ENCODE data around the gene ZNF853.
"Not testable (repeated sequence)": the region's sequence is repeated elsewhere in the genome, so short reads cannot be mapped to it uniquely, and the experiment has no call there.

Gene ZNF853

DNA sequence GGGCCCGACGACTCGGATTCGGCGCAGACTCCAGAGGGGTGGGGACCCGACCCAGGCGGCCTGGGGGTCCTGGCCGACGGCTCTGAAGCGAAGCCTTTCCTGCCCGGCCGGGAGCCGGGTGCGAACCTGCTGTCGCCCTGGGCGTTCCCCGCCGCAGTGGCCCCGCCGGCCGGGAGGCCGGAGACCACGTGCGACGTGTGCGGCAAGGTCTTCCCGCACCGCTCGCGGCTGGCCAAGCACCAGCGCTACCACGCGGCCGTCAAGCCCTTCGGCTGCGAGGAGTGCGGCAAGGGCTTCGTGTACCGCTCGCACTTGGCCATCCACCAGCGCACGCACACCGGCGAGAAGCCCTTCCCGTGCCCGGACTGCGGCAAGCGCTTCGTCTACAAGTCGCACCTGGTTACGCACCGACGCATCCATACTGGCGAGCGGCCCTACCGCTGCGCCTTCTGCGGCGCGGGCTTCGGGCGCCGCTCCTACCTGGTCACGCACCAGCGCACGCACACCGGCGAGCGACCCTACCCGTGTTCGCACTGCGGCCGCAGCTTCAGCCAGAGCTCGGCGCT is 37.1 kb downstream of the ZNF853 start:
- no peak for DNase-seq (ENCODE audit: low spot score)

DNA sequence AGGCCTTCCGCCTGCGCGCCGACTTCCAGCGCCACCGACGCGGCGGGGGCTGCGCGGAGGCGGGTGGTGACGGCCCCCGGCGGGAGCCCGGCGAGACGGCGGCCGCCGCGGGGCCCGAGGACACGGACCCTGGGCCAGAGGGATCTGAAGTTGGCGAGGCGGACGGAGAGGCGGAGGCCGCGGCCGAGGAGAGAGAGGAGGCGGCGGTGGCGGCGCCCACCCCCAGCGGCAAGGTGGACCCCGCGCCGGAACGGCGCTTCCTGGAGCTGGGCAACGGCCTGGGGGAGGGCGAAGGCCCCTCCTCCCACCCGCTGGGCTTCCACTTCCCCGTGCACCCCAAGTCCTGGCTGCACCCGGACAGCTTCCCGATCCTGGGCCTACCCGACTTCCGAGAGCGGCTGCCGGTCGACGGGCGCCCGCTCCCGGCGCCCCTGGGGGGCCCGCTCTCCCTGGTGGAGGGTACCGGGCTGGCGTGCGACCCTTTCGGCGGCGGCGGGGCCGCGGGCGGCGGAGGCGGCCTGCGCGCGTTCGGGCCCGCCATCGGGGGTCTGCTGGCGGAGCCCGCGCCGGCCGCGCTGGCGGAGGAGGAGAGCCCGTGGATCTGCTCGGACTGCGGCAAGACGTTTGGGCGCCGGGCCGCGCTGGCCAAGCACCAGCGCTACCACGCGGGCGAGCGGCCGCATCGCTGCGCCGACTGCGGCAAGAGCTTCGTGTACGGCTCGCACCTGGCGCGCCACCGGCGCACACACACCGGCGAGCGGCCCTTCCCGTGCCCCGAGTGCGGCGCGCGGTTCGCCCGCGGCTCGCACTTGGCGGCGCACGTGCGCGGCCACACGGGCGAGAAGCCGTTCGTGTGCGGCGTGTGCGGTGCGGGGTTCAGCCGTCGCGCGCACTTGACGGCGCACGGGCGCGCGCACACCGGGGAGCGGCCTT is 37.9 kb downstream of the ZNF853 start:
- DNase-seq (ENCODE audit: low spot score), result no peak

DNA sequence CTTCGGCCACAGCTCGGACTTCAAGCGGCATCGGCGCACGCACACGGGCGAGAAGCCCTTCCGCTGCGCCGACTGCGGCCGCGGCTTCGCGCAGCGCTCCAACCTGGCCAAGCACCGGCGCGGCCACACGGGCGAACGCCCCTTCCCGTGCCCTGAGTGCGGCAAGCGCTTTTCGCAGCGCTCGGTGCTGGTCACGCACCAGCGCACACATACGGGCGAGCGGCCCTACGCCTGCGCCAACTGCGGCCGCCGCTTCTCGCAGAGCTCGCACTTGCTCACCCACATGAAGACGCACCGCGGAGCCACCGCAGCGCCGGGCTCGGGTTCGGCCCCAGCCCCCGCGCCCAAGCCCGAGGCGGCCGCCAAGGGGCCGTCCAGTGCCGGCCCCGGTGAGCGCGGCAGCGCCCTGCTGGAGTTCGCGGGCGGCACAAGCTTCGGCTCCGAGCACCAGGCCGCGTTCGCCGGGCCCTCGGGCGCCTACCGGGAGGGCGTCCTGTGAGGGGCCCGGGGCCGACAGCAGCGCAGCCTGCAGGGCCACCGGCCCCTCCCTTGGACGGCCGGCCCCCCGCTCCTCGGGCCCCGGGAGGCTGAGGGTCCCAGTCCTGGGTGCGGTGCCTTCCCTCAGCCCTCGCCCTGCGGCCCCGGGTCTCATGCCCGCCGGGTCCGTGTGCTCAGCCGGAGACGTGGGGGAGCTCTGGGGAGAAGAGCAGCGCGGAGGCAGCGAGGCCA is 38.9 kb downstream of the ZNF853 start:
- DNase-seq (ENCODE audit: low spot score), result no peak

GRCh38 chr7:6654842-6655610 is 39.6 kb downstream of the ZNF853 start:
- DNase-seq (ENCODE audit: low spot score), result no peak

GRCh38 chr7:6655636-6656385 is 40.4 kb downstream of the ZNF853 start:
- DNase-seq (ENCODE audit: low spot score), result no peak

GRCh38 chr7:6656413-6656812 is 41.0 kb downstream of the ZNF853 start:
- no peak for DNase-seq (ENCODE audit: low spot score)

- no peak for DNase-seq (ENCODE audit: low spot score)
Observed at GRCh38 chr7:6658618-6659345, 43.4 kb downstream of the ZNF853 start.

GRCh38 chr7:6670851-6671250 is 55.4 kb downstream of the ZNF853 start:
- not testable (repeated sequence) for DNase-seq (ENCODE audit: low spot score)
